Activated CD8-positive, alpha-beta memory T cell treated with anti-CD3 and anti-CD28 coated beads for 1 hour (primary cell): ENCODE results near the gene VWA8.

Experiments used
- DNase-seq, 2 donors: peaks; one replicate each; pipeline ENCODE4 v3.0.0-alpha.2; 2020; ENCODE audit warnings: low read depth in 1 of 2; ENCODE audit errors: extremely low read depth in 1 of 2

The VWA8 gene

DNA sequence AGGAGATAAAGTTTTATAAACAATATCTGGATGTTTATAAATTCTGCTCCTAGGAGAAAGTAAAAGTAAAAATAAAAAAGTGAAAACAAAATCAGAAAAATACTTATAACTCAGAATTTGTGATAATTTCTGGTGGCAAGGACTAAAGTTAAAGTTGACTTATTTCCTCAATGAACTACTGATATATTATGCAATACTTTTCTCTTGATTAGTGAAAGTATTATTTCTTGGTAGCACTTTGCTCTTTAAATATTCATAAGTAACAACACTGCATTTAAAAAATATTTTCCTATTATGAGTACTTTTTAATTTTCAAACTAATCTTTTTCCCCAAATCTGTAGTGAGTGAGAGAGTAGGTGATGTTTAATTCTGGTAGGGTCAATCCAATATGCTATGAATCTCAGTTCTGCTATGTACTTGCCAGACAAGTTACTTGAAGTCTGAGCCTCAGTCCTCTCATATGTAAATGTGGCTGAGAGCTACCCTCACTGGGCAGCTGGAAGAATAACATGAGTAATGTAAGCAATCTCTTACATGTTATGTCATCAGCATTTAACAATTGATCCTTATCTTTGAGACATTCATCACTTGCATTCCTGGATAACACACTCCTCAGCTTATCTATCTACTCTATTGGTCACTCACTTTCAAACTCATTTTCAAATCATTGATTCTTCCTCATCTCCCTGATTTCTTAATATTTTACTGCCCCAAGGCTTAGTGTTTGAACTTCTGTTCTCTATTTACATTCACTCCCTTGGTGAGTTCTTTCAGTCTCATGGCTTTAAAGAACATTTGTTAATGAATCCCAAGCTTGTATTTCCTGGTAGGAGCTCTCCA is 264.5 kb downstream of the VWA8 start:
- no peak for DNase-seq

DNA sequence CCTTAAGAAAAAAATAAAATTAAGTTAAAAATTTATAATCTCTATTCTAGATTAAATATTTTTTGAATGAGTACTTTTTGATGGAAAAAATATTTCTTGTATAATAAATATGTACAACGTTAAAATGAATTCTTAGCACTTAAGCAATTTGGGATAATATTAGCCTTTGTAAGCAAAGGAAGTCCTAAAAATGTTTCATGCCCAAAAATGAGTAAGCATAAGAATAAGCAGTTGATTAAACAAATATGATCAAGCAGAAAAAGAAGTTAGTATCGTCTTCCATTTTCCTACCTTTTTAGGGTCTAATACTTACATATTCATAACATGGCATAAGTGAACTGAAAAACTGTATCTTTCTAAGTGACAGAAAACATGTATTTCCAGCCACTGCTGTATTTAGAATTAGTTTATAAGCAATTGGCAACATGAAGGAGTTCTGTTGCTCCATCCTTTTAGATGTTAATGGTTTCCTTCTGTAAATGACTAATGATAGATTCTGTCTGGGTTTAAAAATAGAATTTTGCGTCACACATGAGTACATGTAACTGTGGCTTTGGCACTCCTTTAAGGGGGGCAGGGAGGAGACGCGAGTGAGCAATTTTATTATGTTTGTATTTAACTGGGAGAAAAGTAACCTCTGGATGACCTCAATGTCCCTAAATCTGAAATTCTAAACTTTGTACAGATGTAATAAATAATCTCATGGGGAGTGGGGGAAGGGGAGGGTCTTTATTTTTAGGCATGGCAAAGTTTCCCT is 266.2 kb downstream of the VWA8 start:
- DNase-seq, result no peak

DNA sequence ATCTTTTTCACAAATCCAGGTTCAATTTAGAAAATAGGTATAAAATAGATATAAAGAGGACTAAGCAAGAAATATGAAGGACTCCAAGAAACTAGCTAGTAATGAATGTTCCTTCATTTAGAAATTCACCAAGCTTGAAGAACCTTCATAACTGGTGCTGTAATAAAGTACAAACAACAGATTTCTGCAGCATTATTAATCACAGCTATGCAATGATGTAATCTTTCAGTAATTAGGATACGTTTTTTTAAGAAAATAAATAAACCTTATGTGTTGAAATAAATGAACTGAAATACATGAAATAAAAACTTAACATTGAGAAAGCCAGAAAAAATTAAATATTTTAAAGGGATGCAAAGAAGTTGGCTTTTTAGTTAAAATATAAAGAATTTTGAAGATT is 267.5 kb downstream of the VWA8 start:
- no peak for DNase-seq

DNA sequence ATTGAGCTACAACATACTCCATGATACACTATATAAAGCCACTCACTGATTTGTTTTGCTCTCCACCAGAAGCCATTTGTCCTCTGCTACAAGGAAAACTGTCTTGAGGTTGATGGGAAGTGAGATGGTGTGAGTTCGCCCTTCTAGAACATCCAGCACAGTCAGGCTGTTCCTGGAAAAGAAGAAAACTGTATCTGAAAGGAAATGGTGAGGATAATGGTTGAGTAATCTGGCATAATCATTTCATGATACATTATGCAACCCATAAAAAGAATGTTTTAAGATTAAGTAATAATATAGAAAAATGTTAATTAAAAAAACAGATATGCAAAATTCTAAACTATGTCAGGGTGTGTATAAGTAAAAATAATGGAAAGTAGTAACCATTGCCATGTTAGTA is 269.6 kb downstream of the VWA8 start:
- no peak for DNase-seq

DNA sequence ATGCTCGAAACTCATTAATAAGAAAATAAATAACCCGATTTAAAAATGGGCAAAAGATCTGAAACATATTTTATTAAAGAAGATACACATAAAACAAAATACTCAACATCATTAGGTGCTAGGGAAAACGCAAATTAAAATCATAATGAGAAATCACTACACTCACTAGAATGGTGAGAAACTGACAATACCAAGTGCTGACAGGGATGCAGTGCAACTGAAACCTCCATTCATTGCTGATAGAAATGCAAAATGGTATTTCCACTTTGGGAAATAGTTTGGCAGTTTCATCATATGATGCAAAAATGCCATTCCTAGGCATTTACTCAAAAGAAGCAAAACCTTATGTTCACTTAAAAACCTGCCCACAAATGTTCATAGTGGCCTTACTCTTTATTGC is 278.1 kb downstream of the VWA8 start:
- DNase-seq, result no peak

DNA sequence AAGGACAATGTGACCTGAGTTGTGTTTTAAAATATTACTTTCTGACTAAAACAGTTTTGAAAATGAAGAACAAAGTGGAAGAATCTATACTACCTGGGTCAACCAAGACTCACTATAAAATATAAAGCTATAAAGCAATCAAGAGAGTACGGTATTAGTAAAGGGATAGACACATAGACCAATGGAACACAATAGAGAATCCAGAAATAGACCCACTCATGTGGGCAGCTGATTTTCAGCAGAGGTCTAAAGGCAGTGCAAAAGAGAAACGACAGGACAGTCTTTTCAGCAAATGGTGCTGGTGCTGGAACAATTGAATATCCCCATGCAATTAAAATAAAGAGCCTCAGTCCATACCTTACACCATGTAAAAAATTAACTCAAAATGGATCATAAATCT is 278.9 kb downstream of the VWA8 start:
- no peak for DNase-seq

DNA sequence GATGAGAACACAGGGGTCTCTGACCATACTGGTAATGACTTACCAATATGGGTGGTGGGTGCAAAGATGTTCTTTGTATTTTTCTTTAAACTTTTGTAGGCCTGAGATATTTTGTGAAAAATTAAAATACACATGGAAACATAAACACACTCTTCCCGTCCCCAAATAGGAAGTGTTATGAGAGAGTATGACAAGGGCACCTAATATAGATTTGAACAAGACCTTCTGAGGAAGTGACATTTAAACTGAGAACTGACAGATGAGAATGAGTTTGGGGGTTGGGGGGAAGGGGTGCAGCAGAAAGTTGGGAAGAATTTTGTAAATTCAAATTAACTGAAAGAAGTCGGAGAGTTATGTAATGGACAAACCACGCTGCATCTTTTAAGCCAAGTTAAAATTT is 279.3 kb downstream of the VWA8 start:
- DNase-seq, result no peak

DNA sequence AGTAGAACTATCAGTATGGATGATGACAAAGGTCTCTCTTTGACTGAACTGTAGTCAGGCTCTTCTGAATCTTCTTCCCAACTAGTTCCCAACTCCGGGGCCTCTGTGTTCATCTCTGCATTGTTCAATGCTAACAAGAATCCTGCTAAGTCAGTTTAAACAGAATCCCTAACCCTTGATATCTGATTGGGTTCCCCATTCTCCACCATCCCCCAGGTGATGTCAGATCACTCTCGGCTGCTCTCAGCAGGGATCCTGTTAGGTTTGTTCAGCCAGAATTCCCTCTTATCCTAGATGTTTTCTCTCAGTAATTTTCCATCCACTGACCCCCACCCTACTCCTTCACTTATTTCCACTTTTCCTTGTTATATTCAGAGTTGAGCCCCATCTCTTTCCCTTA is 280.0 kb downstream of the VWA8 start:
- DNase-seq, result no peak

DNA sequence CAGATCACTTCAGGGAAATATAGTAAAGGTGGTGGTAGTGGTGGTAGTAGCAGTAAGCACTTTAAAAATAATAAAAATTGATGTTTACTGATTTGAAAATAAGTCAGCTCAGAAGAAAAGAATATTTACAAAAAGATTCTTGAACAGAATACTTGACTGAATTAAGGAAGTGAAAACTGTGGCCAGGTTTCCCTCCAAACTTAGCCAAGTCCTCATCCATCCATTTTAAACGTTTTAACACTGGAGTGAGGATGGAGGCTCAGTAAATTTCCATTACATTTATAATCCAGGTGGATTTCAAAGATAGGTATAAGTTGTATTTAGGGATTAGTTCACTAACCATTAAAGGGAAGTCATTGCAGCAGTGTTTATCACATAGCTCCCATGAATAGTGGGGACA is 282.1 kb downstream of the VWA8 start:
- no peak for DNase-seq

DNA sequence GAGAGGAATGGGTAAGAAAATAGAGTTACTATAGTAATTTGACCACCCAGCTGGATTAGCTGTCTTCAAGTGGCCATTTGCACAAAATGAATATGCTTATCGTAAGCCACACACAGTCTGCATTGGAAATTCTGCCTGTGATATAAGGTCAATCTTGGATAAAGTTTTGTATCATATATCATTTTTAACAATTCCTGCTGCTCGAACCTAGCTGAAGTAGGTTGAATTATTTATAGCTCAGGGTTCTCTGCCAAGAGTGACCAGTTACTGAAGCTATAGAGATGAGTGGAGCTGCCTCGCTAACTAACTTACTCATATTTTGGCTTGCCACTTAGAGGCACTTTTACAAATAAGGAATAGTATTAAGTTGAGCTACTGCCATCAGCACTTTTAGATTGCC is 282.7 kb downstream of the VWA8 start:
- DNase-seq, result no peak

DNA sequence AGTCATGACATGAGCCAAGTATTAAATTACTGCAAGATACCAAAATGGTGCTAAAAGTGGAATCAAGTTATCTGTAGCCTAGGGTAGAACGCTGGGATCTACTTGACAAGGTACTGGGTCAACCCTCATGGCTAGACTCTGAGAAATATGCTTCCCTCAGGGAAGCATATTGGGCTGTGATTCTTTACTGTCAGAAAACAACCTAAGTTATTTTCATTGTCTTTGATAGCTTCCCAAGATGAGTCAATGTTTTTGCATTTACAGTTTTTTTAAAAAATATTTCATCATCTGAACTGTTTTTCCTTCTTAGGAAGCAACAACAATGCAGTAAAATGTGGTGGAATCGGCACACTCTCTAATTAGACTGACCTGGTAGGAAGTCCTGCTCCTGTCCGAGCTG is 285.6 kb downstream of the VWA8 start:
- DNase-seq, result no peak

DNA sequence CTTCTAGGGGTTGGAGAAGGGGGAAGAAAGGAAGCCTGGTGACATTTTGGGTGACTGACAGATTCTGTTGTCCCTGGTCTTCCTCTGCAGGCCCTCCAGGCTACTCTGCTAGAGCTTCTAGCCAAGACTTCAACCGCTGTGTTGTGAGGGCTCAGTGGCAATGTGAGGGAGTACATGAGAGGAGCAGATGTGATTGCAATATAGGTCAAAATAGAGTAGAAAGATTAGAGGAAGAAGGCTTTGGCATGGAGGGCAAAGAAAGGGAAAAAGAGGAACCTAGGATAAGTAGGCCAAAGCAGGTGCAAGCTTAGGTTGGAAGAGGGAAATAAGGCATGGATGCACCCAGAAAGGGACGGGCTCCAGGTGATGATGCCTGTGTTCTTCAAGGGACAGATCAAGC is 286.7 kb downstream of the VWA8 start:
- no peak for DNase-seq

DNA sequence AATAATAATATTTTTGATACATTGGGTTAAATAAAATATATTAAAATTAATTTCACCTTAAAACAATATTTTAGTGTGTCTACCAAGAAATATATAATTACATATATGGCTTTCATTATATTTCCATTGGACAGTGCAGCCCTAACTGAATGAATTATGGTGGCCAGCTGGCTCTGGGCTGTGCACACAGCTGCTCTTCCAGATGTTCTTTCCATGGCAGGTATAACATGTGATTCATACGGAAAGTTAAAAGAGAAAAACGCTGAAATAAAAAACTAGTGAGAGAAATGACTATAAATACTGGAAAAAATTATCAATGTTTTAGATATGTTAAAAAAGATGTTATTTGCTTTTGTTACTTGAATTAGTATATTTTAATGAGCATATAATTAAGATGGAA is 287.3 kb downstream of the VWA8 start:
- DNase-seq, result no peak

DNA sequence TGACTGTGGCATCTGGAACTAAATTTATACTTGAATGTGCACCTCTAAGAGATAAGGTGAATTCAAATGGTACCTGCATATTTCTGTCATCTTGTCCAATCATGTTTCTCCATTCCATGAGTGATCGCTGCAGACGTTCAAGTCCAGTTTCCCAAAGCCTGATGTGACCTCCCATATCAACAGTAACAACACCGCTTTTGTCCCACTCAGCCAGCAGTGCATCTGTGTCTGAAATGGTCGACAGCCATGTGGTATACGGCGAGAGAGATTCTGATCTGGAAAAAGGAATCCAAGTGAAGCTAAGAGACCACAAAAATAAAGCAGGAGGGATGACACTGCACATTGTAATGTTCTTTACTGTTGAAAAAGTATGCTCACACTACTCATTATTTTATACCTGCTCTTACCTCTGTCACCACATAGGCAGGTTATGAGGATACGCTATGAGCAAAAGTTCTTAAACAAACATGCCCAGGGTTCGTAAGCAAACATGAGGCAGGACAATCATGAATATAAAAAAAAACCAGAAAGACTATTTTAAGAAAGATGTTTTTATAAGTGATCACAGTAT is 290.0 kb downstream of the VWA8 start:
- DNase-seq, result no peak

DNA sequence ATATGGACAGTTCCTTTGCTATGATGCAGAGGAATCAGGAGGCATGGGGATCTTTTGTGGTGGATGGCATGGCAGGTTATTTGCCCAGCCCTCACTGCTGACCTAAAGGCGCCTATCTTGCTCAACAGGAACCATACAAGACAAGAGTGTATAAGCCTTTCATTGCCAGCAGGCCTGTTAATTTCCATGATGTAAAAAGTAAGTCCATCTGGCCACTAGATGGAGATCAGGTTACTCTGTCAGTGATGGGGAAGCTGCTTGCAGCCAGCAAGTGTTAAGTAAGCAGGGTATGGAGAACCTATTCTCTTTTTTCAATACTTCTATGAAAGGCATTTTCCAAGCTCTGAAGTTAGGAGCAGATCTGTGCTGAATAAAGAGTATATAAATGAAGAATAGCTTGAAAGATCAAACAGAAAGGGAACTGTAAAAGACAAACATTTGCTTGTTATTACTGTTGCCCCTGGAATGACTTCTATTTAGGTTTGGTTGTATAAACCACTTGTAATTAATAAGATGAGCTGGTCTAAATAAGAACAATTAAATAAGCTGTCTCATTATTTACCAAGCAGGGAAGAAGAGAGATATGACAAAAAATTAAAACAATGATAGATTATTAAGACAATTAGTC is 292.7 kb downstream of the VWA8 start:
- no peak for DNase-seq

DNA sequence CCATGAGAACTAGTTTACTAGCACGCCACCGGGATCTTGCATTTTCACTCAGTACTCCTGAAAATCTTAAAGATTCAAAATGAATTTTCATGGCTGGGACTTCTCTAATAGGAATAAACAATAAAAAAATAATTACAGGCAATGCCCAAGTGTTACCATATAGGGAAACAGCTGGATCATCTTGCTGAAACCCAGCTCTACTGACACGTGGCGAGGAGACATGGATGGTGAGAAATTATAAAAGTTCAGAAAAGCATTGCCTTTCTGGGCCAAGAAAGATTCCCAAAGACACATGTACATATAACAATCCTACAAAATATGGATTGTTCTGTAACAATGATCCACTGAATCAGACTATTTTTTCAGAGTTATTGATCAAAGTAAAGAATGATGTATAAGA is 294.3 kb downstream of the VWA8 start:
- DNase-seq, result no peak

DNA sequence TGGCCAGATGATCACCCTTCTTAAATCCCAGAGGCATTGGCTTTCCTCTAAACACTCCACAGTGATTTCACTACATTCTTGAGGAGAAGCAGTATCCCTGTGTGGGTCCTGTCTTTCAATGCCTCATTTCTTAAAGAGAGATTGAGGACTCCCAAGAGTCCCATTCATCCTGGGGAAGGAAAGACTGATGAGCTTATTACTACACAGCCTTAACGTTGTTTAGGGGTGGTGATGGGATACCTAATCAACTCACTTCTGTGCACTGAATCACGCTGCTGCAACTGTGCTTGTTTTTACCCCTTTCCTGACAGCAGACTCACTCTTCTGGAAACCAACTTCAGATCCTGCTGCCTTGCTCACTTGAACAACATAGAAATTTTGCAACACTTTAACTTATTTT is 300.5 kb downstream of the VWA8 start:
- no peak for DNase-seq

DNA sequence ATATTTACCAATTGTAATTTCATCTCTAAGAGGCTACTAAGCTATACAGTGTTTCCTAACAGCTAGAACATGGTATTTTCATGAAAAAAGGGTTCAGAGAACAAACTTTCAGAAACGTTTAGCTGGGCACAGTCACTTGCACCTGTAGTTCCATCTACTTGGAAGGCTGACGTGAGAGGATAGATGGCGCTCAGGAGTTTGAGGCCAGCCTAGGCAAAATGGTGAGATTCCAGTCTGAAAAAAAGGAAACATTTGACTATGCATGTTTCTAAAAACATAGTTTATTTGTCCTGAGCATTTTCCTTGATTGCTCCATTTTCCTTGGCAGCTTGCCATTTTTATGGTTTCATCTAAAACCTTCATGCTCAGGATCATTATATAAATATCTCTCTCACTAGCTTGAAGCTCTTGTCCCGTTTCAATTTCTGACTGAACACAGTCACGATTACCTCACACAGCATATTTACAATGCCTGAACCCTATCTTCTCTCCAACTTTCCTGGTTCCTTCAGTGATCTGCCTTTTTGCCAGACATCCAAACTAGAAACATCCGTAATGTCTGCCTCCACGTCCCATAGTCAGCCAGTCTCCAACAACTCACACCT is 302.8 kb downstream of the VWA8 start:
- DNase-seq, result no peak

DNA sequence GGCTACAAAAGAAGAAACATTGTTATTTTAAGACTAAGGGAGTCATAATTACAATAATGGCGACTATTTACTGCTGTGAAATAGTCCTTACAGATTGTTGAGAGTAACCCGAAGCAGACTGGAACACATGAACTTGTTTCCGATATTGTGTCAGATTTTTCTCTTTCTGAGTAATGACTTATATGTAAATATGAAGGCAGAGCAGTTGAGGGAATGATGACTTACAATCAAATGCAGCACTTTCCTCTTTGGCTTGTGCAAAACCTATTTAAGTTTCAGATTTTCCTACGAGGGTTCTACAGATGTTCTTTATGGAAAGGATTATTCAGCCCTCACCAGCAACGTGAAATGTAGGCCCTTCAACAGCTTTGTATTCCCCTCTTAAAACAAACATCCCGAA is 304.9 kb downstream of the VWA8 start:
- DNase-seq, result no peak

DNA sequence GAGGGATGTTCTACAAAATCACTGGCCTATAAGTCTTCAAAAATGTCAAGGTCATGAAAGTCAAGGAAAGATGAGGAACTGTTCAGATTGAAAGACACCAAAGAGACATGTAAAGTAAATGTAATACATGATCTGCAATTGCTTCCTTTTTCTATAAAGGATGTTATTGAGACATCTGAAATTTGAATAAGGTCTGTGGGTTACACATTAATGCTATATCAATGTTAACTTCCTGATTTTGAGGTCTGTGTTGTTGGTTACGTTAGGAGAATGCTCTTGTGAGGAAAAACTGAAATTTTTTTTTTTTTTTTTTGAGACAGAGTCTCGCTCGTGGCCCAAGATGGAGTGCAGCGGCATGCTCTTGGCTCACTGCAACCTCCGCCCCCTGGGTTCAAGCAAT is 306.1 kb downstream of the VWA8 start:
- no peak for DNase-seq

DNA sequence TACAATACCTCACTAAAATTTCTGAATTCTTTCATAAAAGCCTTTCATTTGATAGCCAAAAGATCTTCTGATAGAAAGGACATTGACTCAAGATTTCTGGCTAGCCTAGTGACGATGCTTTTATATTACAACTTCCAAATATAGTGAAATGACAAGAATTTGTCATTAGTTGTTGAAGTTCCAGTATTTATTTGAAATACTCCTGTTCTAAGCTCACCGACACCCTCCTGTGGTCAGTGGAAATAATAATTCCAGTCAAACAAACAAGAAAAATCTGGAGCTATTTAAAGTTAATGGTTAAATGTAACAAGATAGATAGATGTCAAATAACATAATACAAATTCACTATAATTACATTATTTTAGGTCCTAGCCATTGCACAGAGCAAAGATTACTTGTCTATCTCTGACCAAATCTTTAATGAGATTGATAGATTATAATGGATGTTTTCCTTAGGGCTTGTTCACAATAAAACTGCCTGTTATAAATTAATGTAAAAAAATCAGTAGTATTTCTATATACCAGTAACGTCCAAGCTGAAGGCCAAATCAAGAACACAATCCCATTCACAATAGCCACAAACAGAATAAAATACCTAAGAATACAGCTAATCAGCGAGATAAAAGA is 308.1 kb downstream of the VWA8 start:
- peak in 1 of 2 donors; percentile 11 for DNase-seq
